ENCODE data around the gene ASS1. TPM values are rescaled to one million over a fixed set of nuclear protein-coding genes. Genes with fewer than 3 reads are reported as not detected.
"Not testable (repeated sequence)": the region's sequence is repeated elsewhere in the genome, so short reads cannot be mapped to it uniquely, and the experiment has no call there.

The ASS1 gene
- total RNA-seq, 1 experiment from 2014 or later, result 23.7 TPM

GRCh38 chr9:130430734-130431535 lies 13.8 kb upstream of the ASS1 start:
- DNase-seq (ENCODE audit: low read depth), result no peak
- in situ Hi-C loops (cut with HindIII; ENCODE audit: low pct_unique_long_range_greater_than_20kb, low sequenced_read_pairs), result no loop called here

GRCh38 chr9:130431536-130432303 lies 13.0 kb upstream of the ASS1 start:
- in situ Hi-C loops (cut with HindIII; ENCODE audit: low pct_unique_long_range_greater_than_20kb, low sequenced_read_pairs), result no loop called here

GRCh38 chr9:130432362-130432761 lies 12.4 kb upstream of the ASS1 start:
- in situ Hi-C loops (cut with HindIII; ENCODE audit: low pct_unique_long_range_greater_than_20kb, low sequenced_read_pairs), result no loop called here
- DNase-seq (ENCODE audit: low read depth), result no peak

More at GRCh38 chr9:130431536-130432303, 13.0 kb upstream of the ASS1 start:
- no peak for DNase-seq (ENCODE audit: low read depth)

GRCh38 chr9:130432796-130433167 lies 12.0 kb upstream of the ASS1 start:
- in situ Hi-C loops (cut with HindIII; ENCODE audit: low pct_unique_long_range_greater_than_20kb, low sequenced_read_pairs), result no loop called here
- DNase-seq (ENCODE audit: low read depth), result no peak

GRCh38 chr9:130433168-130433946 lies 11.4 kb upstream of the ASS1 start:
- no peak for DNase-seq (ENCODE audit: low read depth)
- in situ Hi-C loops (cut with HindIII; ENCODE audit: low pct_unique_long_range_greater_than_20kb, low sequenced_read_pairs), result no loop called here

- DNase-seq (ENCODE audit: low read depth), result no peak
- in situ Hi-C loops (cut with HindIII; ENCODE audit: low pct_unique_long_range_greater_than_20kb, low sequenced_read_pairs), result no loop called here
These were observed 10.9 kb upstream of the ASS1 start for GRCh38 chr9:130433947-130434262.

- in situ Hi-C loops (cut with HindIII; ENCODE audit: low pct_unique_long_range_greater_than_20kb, low sequenced_read_pairs); DNase-seq (ENCODE audit: low read depth): not testable (repeated sequence)
These were observed 10.1 kb upstream of the ASS1 start for GRCh38 chr9:130434656-130435055.

- in situ Hi-C loops (cut with HindIII; ENCODE audit: low pct_unique_long_range_greater_than_20kb, low sequenced_read_pairs), result no loop called here
- no peak for DNase-seq (ENCODE audit: low read depth)
These were observed 7.6 kb upstream of the ASS1 start for GRCh38 chr9:130437011-130437789.

GRCh38 chr9:130438382-130438981 lies 6.3 kb upstream of the ASS1 start:
- DNase-seq (ENCODE audit: low read depth), result no peak

GRCh38 chr9:130441031-130441430 lies 3.7 kb upstream of the ASS1 start:
- in situ Hi-C loops (cut with HindIII; ENCODE audit: low pct_unique_long_range_greater_than_20kb, low sequenced_read_pairs), result no loop called here
- no peak for DNase-seq (ENCODE audit: low read depth)

More at GRCh38 chr9:130438382-130438981, 6.3 kb upstream of the ASS1 start:
- in situ Hi-C loops (cut with HindIII; ENCODE audit: low pct_unique_long_range_greater_than_20kb, low sequenced_read_pairs), result no loop called here

- in situ Hi-C loops (cut with HindIII; ENCODE audit: low pct_unique_long_range_greater_than_20kb, low sequenced_read_pairs), result no loop called here
These were observed 1.9 kb upstream of the ASS1 start for GRCh38 chr9:130442746-130443455.

GRCh38 chr9:130443456-130443801 lies 1.3 kb upstream of the ASS1 start:
- DNase-seq (ENCODE audit: low read depth), result no peak
- in situ Hi-C loops (cut with HindIII; ENCODE audit: low pct_unique_long_range_greater_than_20kb, low sequenced_read_pairs), result no loop called here

More at GRCh38 chr9:130442746-130443455, 1.9 kb upstream of the ASS1 start:
- DNase-seq (ENCODE audit: low read depth), result no peak

- no peak for DNase-seq (ENCODE audit: low read depth)
These were observed 795 bp upstream of the ASS1 start for GRCh38 chr9:130443840-130444492.

GRCh38 chr9:130445268-130445983 lies 665 bp downstream of the ASS1 start:
- in situ Hi-C loops (cut with HindIII; ENCODE audit: low pct_unique_long_range_greater_than_20kb, low sequenced_read_pairs), result no loop called here
- DNase-seq (ENCODE audit: low read depth), result no peak

More at GRCh38 chr9:130443840-130444492, 795 bp upstream of the ASS1 start:
- in situ Hi-C loops (cut with HindIII; ENCODE audit: low pct_unique_long_range_greater_than_20kb, low sequenced_read_pairs), result no loop called here

GRCh38 chr9:130446101-130446861 lies 1.5 kb downstream of the ASS1 start:
- in situ Hi-C loops (cut with HindIII; ENCODE audit: low pct_unique_long_range_greater_than_20kb, low sequenced_read_pairs), result no loop called here
- DNase-seq (ENCODE audit: low read depth), result no peak
